Measurements from ENCODE around the gene DGLUCY.
A peak's percentile ranks its signal among the peaks of the same experiment; 100 is the strongest.

DGLUCY gene

GRCh38 chr14:91164676-91165075, 50.8 kb downstream of the DGLUCY start:
- H2BK12ac ChIP-seq (ENCODE audit: low read length) = no peak overlapping the region
- H2BK120ac ChIP-seq (ENCODE audit: insufficient read depth, low read length, poor library complexity) = no peak overlapping the region
- no peak overlapping the region for H3K18ac ChIP-seq (ENCODE audit: low read length)
- no peak overlapping the region for H3K4me3 ChIP-seq (ENCODE audit: low read depth, low read length)
- H2AFZ ChIP-seq (ENCODE audit: insufficient read depth, low read length, poor library complexity) = no peak overlapping the region
- no peak overlapping the region for H4K12ac ChIP-seq (ENCODE audit: low read depth, low read length)
- peak; percentile 58 to 73 for DNase-seq
- no peaks in the 10 kb centered on the region for H3K79me2 ChIP-seq (ENCODE audit: control insufficient read depth, insufficient read depth, low read length, poor library complexity)
- H3K4ac ChIP-seq (ENCODE audit: low read depth, low read length) = no peak overlapping the region
- no peak overlapping the region for H3K23ac ChIP-seq (ENCODE audit: low read length)
- no peak overlapping the region for H4K91ac ChIP-seq (ENCODE audit: low read depth, low read length)
- no peak overlapping the region for H2AK5ac ChIP-seq (ENCODE audit: low read length)
- no peak overlapping the region for H3K27ac ChIP-seq (ENCODE audit: low read depth, low read length)
- H3K9ac ChIP-seq (ENCODE audit: low read length) = no peak overlapping the region
- no peak overlapping the region for H4K8ac ChIP-seq (ENCODE audit: low read depth, low read length)
- H3K27me3 ChIP-seq (ENCODE audit: insufficient read depth, low read length) = no peaks in the 10 kb centered on the region
- no CpG with 5 or more reads among the region's 1 CpG for WGBS (ENCODE audit: extremely low coverage, insufficient coverage, insufficient read length)
- no peak overlapping the region for H2BK5ac ChIP-seq (ENCODE audit: low read depth, low read length, poor library complexity)
- peaks cover 4% of the 10 kb centered on the region in 2 experiments for H3K4me1 ChIP-seq (ENCODE audit: control insufficient read depth in 1 of 2, insufficient read depth in 2 of 2, low read length in 2 of 2)
- H3K14ac ChIP-seq (ENCODE audit: low read length) = no peak overlapping the region
- H3K4me2 ChIP-seq (ENCODE audit: low read length) = no peak overlapping the region
- H3K9me3 ChIP-seq (ENCODE audit: insufficient read depth, low read depth, low read length) = no peaks in the 10 kb centered on the region
- H3K36me3 ChIP-seq (ENCODE audit: control insufficient read depth in 1 of 2, insufficient read depth in 2 of 2, low read length in 2 of 2) = peaks cover 0 to 7% of the 10 kb centered on the region in 2 experiments
- peaks cover 4% of the 10 kb centered on the region for H3K79me1 ChIP-seq (ENCODE audit: low read length)

- no peak overlapping the region for H3K27ac ChIP-seq (ENCODE audit: low read depth, low read length)
- H2BK12ac ChIP-seq (ENCODE audit: low read length) = no peak overlapping the region
- no peak overlapping the region for H3K4me3 ChIP-seq (ENCODE audit: low read depth, low read length)
- no peak overlapping the region for H3K18ac ChIP-seq (ENCODE audit: low read length)
- H3K9ac ChIP-seq (ENCODE audit: low read length) = peak overlapping the region; percentile 18
- no peak overlapping the region for H3K23ac ChIP-seq (ENCODE audit: low read length)
- H3K14ac ChIP-seq (ENCODE audit: low read length) = no peak overlapping the region
- no peaks in the 10 kb centered on the region for H3K9me3 ChIP-seq (ENCODE audit: insufficient read depth, low read depth, low read length)
- no peak overlapping the region for H2BK5ac ChIP-seq (ENCODE audit: low read depth, low read length, poor library complexity)
- H3K36me3 ChIP-seq (ENCODE audit: control insufficient read depth in 1 of 2, insufficient read depth in 2 of 2, low read length in 2 of 2) = no peaks in the 10 kb centered on the region
- H2BK120ac ChIP-seq (ENCODE audit: insufficient read depth, low read length, poor library complexity) = no peak overlapping the region
- no peak overlapping the region for H3K4me2 ChIP-seq (ENCODE audit: low read length)
- no peak overlapping the region for H4K8ac ChIP-seq (ENCODE audit: low read depth, low read length)
- no peak overlapping the region for H2AK5ac ChIP-seq (ENCODE audit: low read length)
- no CpG with 5 or more reads among the region's 5 CpGs for WGBS (ENCODE audit: extremely low coverage, insufficient coverage, insufficient read length)
- no peaks in the 10 kb centered on the region for H3K27me3 ChIP-seq (ENCODE audit: insufficient read depth, low read length)
- H2AFZ ChIP-seq (ENCODE audit: insufficient read depth, low read length, poor library complexity) = no peak overlapping the region
- H4K91ac ChIP-seq (ENCODE audit: low read depth, low read length) = no peak overlapping the region
- peaks cover 0 to 2% of the 10 kb centered on the region in 2 experiments for H3K4me1 ChIP-seq (ENCODE audit: control insufficient read depth in 1 of 2, insufficient read depth in 2 of 2, low read length in 2 of 2)
- H3K79me2 ChIP-seq (ENCODE audit: control insufficient read depth, insufficient read depth, low read length, poor library complexity) = no peaks in the 10 kb centered on the region
- no peaks in the 10 kb centered on the region for H3K79me1 ChIP-seq (ENCODE audit: low read length)
- no peak overlapping the region for H3K4ac ChIP-seq (ENCODE audit: low read depth, low read length)
- H4K12ac ChIP-seq (ENCODE audit: low read depth, low read length) = no peak overlapping the region
- no peak for DNase-seq
Observed at GRCh38 chr14:91167380-91167770, 53.5 kb downstream of the DGLUCY start.

GRCh38 chr14:91169951-91170350, 56.1 kb downstream of the DGLUCY start:
- no CpG with 5 or more reads among the region's 8 CpGs for WGBS (ENCODE audit: extremely low coverage, insufficient coverage, insufficient read length)
- H3K4me3 ChIP-seq (ENCODE audit: low read depth, low read length) = no peak overlapping the region

GRCh38 chr14:91170504-91171121, 56.7 kb downstream of the DGLUCY start:
- Histone ChIP-seq H4K8ac (ENCODE audit: low read depth, low read length) (no peak overlapping the region), H3K4me1 (ENCODE audit: control insufficient read depth in 1 of 2, insufficient read depth in 2 of 2, low read length in 2 of 2) (peaks cover 0 to 2% of the 10 kb centered on the region in 2 experiments), H3K9me3 (ENCODE audit: insufficient read depth, low read depth, low read length) (peaks cover 2% of the 10 kb centered on the region), H2AFZ (ENCODE audit: insufficient read depth, low read length, poor library complexity) (no peak overlapping the region), H3K4me3 (ENCODE audit: low read depth, low read length) (no peak overlapping the region), H2BK5ac (ENCODE audit: low read depth, low read length, poor library complexity) (no peak overlapping the region), H3K79me1 (ENCODE audit: low read length) (no peaks in the 10 kb centered on the region), H3K79me2 (ENCODE audit: control insufficient read depth, insufficient read depth, low read length, poor library complexity) (no peaks in the 10 kb centered on the region), H2BK120ac (ENCODE audit: insufficient read depth, low read length, poor library complexity) (no peak overlapping the region), H3K27me3 (ENCODE audit: insufficient read depth, low read length) (no peaks in the 10 kb centered on the region), H3K4ac (ENCODE audit: low read depth, low read length) (no peak overlapping the region), H2BK12ac (ENCODE audit: low read length) (no peak overlapping the region), H3K36me3 (ENCODE audit: control insufficient read depth in 1 of 2, insufficient read depth in 2 of 2, low read length in 2 of 2) (no peaks in the 10 kb centered on the region), H3K4me2 (ENCODE audit: low read length) (no peak overlapping the region), H3K18ac (ENCODE audit: low read length) (no peak overlapping the region), H3K14ac (ENCODE audit: low read length) (no peak overlapping the region), H3K27ac (ENCODE audit: low read depth, low read length) (no peak overlapping the region), H2AK5ac (ENCODE audit: low read length) (no peak overlapping the region), H4K12ac (ENCODE audit: low read depth, low read length) (no peak overlapping the region), H4K91ac (ENCODE audit: low read depth, low read length) (peak overlapping the region; percentile 8), H3K23ac (ENCODE audit: low read length) (no peak overlapping the region), H3K9ac (ENCODE audit: low read length) (no peak overlapping the region)
- WGBS (ENCODE audit: extremely low coverage, insufficient coverage, insufficient read length) = no CpG with 5 or more reads among the region's 9 CpGs
- DNase-seq = no peak

More at GRCh38 chr14:91169951-91170350, 56.1 kb downstream of the DGLUCY start:
- Histone ChIP-seq H3K9ac (ENCODE audit: low read length) (no peak overlapping the region), H4K91ac (ENCODE audit: low read depth, low read length) (no peak overlapping the region), H2BK5ac (ENCODE audit: low read depth, low read length, poor library complexity) (no peak overlapping the region), H3K4me2 (ENCODE audit: low read length) (no peak overlapping the region), H2AFZ (ENCODE audit: insufficient read depth, low read length, poor library complexity) (no peak overlapping the region), H2BK120ac (ENCODE audit: insufficient read depth, low read length, poor library complexity) (no peak overlapping the region), H2AK5ac (ENCODE audit: low read length) (no peak overlapping the region), H3K27ac (ENCODE audit: low read depth, low read length) (no peak overlapping the region), H3K9me3 (ENCODE audit: insufficient read depth, low read depth, low read length) (no peaks in the 10 kb centered on the region), H3K79me1 (ENCODE audit: low read length) (no peaks in the 10 kb centered on the region), H4K12ac (ENCODE audit: low read depth, low read length) (no peak overlapping the region), H3K27me3 (ENCODE audit: insufficient read depth, low read length) (no peaks in the 10 kb centered on the region), H3K18ac (ENCODE audit: low read length) (no peak overlapping the region), H3K4me1 (ENCODE audit: control insufficient read depth in 1 of 2, insufficient read depth in 2 of 2, low read length in 2 of 2) (peaks cover 0 to 2% of the 10 kb centered on the region in 2 experiments), H3K79me2 (ENCODE audit: control insufficient read depth, insufficient read depth, low read length, poor library complexity) (no peaks in the 10 kb centered on the region), H3K36me3 (ENCODE audit: control insufficient read depth in 1 of 2, insufficient read depth in 2 of 2, low read length in 2 of 2) (no peaks in the 10 kb centered on the region), H3K14ac (ENCODE audit: low read length) (no peak overlapping the region), H3K4ac (ENCODE audit: low read depth, low read length) (no peak overlapping the region), H2BK12ac (ENCODE audit: low read length) (no peak overlapping the region), H3K23ac (ENCODE audit: low read length) (no peak overlapping the region), H4K8ac (ENCODE audit: low read depth, low read length) (no peak overlapping the region)
- DNase-seq = no peak

Measured in trophoblast cell (in vitro differentiated cells and primary cell).